GM18508 (cell line): ENCODE results near the gene TMEM156.

ENCODE experiments used
- ATAC-seq: cut with Tn5 transposase; IDR thresholded peaks from one replicate; pipeline ENCODE4 v1.9.1; 2021; ENCODE audit warnings: moderate number of reproducible peaks; ENCODE audit not compliant: insufficient read depth, unreplicated experiment

The TMEM156 gene, protein sequence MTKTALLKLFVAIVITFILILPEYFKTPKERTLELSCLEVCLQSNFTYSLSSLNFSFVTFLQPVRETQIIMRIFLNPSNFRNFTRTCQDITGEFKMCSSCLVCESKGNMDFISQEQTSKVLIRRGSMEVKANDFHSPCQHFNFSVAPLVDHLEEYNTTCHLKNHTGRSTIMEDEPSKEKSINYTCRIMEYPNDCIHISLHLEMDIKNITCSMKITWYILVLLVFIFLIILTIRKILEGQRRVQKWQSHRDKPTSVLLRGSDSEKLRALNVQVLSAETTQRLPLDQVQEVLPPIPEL

GRCh38 chr4:39032218-39033085 is at the start of gene TMEM156:
Gene TMEM156 (minus strand): TSS chr4:39032409. CDS start chr4:39032313, 96 bp downstream.
- ATAC-seq = peak; percentile 46

DNA sequence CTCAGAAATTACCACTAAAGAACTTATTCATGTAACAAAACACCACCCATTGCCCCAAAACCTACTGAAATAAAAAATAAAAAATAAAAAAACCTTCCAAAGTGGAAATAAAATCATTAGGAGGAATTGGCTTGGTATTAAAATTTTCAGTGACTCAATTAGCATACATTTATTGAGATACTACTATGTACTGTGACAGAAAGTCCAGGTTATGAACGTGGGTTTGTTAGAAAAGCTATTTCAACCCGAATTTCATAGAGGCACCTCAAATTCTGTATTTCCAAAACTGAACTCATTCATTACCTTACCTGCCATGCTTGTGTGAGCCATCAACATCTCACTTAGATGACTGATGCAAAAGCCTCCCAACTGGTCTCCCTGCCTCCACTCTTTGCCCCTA is 46.6 kb upstream of the TMEM156 start:
- ATAC-seq = no peak

- ATAC-seq = no peak
Measured at GRCh38 chr4:39068907-39069306, 36.7 kb upstream of the TMEM156 start.

DNA sequence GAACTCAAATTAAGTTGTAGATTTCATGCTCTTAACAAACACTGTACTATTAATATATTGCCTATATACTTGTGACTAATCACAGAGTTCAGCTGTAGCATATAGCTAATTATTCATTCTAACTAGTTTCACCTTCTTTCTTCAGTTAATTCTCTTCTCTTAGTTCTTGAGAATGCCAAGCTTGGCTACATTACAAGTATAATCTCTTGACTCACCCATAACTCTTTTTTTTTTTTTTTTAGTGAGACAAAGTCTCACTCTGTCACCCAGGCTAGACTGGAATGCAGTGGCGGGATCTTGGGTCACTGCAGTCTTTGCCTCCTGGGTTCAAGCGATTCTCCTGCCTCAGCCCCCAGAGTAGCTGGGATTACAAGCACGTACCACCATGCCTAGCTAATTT is 35.2 kb upstream of the TMEM156 start:
- no peak for ATAC-seq

- ATAC-seq = no peak
Measured at GRCh38 chr4:39067031-39067430, 34.8 kb upstream of the TMEM156 start.

DNA sequence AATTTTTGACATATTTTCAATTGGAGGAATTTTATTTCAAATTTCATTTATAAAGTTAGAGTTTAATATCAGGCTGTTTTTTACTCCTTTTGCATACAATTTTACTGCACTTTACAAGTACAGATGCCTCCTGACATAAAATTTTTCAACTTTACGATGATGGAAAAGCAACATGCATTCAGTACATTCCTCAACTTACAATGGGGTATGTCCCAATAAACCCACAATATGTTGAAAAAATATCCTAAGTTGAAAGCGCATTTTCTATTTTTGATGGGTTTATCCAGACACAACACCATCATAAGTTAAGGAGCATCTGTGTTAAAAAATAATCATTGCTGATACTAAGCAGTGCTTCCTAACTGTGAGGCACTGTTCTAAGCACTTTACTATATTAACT is 34.2 kb upstream of the TMEM156 start:
- ATAC-seq = no peak

DNA sequence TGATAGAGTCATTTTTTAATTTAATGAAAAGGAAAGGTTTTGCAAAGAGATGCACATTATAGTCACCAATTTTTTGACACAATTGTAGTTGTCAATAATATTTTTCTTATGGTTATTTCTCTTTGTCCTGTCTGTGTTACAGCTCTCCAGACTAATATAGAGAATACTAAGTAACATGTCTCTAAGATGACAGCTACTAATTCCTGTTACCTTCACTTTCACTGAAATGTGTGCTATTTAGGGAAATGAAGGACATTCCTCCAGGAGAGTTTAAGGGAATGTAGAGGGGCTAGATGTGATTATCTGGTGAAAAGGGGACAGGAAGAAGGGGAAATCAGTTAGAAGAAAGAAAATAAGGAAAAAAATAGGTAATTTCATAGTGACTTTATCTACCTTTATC is 31.2 kb upstream of the TMEM156 start:
- ATAC-seq = no peak

- ATAC-seq = no peak
Measured at GRCh38 chr4:39062770-39063097, 30.5 kb upstream of the TMEM156 start.

- ATAC-seq = no peak
Measured at GRCh38 chr4:39062094-39062769, 30.0 kb upstream of the TMEM156 start, which contains the start of gene KLHL5. Gene KLHL5 (plus strand): TSS chr4:39062232. CDS start chr4:39062653, 421 bp downstream.

- ATAC-seq = no peak
Measured at GRCh38 chr4:39061457-39061856, 29.2 kb upstream of the TMEM156 start.

- ATAC-seq = no peak
Measured at GRCh38 chr4:39056023-39056422, 23.8 kb upstream of the TMEM156 start.

- ATAC-seq = no peak
Measured at GRCh38 chr4:39054497-39054896, 22.3 kb upstream of the TMEM156 start.

DNA sequence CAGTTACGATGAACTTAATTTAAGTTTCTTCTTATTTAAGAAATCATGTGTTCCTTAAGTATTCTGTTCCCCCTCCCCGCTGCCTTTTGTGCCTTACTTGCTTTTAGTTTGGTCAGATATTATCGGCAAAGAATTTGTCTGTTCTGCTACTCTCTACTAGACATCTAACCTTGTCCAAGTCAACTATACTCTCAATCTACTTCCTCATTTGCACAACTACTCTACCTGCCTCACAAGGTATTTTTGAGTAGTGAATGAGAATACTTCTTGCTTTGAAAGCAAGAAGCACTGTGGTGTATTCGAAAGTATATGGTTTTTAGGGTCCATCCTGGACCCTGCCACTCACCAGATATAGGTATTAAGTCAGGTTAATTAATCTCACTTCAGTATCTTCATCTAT is 21.8 kb upstream of the TMEM156 start:
- no peak for ATAC-seq

- no peak for ATAC-seq
Measured at GRCh38 chr4:39051492-39051891, 19.3 kb upstream of the TMEM156 start.

- ATAC-seq = no peak
Measured at GRCh38 chr4:39050590-39050989, 18.4 kb upstream of the TMEM156 start.

- no peak for ATAC-seq
Measured at GRCh38 chr4:39048311-39048710, 16.1 kb upstream of the TMEM156 start.

GRCh38 chr4:39047681-39048080 is 15.5 kb upstream of the TMEM156 start:
- no peak for ATAC-seq

- ATAC-seq = no peak
Measured at GRCh38 chr4:39046249-39046648, 14.0 kb upstream of the TMEM156 start.

DNA sequence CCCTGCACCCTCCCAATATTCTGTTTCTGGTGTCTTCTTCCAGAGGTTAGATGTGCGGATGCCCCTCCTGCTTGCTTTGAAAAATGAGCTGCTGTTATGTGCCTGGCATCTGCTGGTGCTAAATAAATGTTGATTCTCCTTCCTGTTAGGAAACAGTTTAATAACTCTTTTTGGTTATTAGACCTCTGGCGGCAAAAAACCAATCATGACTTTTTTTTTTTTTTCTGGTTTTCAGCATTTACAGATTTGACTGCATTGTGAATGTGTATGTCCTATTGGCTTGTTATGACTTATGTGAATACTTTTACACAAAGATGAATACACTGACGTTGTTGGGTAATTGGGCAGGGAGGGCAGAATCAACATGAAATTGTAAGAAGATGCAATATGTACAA is 13.6 kb upstream of the TMEM156 start:
- ATAC-seq = no peak

- peak; percentile 2 for ATAC-seq
Measured at GRCh38 chr4:39044956-39045826, 13.0 kb upstream of the TMEM156 start.
